Stimulated activated CD4-positive, alpha-beta T cell treated with anti-CD3 and anti-CD28 coated beads, Interleukin-12 subunit alpha, Interleukin-12 subunit beta, amount 100 ng/mL, for 24 hours (primary cell): Measurements from ENCODE around the gene CAMTA1.

Experiments used
- DNase-seq, 2 experiments: peaks; one replicate each; pipeline ENCODE4 v3.0.0-alpha.2; 2020; ENCODE audit warnings: low read depth in 2 of 2

CAMTA1 gene

GRCh38 chr1:7510389-7510931 lies 725.2 kb downstream of the CAMTA1 start:
- no peak for DNase-seq

DNA sequence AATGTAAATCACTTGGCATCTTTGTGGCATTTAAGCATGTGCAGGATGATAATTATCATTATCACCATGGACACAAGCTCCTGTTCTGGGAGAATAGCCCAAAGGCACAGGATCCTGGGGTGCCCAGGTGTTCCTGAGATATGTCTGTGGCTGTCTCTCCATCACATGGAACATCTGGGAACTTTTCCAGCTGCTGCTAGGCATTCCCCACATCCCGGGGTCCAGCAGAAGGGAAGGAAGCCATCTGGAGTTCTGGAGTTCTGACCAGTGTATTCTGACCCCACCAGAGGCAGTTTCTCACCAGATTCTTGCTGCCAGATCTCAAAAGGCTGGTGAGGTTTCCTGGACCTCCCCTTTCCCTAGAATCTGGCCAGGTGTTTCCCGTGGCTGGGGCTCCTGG lies 726.1 kb downstream of the CAMTA1 start:
- DNase-seq: no peak

DNA sequence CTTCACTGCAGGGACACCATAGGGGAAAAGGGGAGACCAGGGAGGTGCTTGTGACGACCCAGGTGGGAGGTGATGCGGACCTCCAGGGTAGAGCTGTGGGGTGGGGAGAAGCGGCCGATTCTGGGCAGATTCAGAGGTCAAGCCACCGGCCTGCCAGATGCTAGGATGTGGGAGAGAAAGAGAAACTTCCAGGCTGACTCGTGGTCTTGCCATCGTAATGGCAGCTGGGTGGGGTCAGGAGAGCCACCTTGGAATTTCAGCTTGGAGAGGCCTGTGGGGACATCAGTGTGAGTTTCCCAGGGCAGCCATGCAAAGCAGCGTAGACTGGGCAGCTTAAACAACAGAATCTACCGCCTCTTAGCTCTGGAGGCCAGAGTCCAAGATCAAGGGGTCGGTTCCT lies 727.8 kb downstream of the CAMTA1 start:
- no peak for DNase-seq

GRCh38 chr1:7515175-7515574 lies 729.9 kb downstream of the CAMTA1 start:
- DNase-seq: no peak

DNA sequence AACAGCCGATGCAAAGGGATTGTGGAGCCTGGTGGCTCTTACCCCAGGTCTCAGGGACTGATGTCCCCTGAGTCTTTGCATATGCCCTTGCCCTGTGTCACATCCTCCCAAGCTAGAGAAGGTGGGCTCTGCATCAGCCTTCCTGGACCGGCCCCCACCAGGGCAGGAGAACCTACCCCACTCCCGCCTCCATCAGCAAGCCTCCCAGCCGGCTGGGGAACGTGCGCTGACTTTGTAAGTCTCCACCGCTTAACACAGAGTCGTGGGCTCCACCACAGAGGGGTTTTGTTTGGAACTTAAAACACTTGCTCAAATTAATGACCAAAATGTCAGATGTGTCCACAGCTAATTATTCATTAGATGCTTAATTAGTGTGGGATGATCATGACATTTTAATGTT lies 730.6 kb downstream of the CAMTA1 start:
- DNase-seq: no peak

DNA sequence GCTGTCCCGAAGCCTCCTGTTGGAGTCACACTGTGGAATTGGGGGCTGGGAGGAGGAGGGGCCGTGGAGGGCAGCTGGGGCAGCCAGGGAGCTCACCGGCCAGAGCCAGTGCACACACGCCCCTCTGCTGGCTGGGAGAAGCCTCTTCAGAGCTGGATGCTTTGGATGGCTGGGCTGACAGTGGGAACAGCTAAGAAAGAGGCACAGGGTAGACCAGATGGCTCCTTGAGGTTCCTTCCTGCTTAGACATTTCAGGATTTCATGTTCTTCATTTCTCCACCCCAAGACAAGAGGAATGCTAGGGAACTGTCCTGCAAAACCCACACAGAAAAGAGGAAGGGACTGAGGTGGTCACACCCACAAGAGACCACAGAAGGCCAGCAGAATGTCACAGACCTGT lies 731.1 kb downstream of the CAMTA1 start:
- no peak for DNase-seq

DNA sequence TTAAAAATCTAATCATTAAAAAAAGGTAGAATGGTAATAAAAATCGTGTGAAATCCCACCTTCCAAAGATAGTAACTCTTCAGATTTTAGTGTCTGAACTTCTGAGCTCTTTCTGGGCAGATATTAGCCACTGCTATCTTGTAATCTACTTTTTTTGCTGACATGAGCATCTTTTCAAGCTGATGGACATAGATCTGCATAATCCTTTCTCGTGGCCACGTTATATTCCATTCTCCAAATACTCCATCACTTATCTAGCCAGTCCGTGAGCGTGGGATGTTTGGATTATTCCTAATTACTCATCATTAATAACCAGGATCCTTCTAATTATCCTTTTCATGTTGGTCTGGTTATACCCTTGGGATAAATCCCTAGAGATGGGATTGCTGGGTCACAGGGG lies 731.7 kb downstream of the CAMTA1 start:
- DNase-seq: no peak

DNA sequence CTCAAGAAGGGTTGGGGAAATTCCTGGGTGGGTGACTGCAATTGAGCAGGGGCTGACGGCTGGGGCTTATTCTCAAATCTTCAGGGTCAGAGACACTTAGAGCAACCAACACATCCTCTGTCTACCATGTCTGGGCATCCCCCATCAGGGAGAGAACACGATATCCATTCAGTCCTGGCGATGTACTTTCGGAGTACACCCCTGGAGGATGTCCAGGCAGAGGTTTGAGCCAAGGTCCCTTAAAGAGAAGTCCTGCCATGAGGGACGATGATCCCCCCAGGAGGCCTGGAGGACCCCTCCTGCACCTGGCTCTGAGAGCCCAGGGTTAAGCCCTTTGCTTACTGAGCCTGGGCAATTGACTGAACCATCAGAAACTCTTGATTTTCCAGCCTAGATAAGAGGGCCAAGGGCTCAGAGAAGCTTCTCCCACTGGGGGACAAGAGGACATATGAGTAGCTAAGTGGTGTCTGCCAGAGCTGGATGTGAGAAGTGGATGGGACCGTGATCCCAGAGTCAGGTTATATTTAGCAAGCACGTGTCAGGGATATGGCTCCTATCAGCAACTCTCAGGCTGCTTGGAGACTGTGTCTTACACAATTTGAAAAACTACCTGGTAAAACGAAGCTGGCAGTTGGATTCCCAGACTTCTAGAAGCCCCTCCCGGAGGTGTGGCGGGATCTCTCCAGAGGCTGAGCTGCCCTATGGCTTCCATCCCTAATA lies 732.5 kb downstream of the CAMTA1 start:
- DNase-seq: no peak

DNA sequence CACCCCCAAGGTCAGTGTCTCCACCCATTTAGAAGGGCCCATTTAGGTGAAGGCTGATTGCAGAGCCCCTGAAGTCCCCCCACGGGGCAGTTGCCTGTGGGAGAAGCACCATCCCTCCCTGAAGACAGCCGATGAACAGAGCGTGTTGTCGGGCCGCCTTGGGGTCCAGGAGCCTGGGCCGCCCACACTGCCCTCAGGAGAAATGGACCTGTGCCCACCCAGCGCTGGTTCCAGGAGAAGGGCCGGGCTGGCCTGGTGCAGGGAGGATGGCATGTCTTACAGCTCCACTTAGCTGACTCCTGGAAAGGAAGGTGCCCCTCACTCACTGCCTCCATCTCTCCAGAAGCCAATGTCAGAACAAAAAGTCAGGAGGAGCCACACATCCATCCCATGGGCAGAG lies 733.2 kb downstream of the CAMTA1 start:
- no peak for DNase-seq

GRCh38 chr1:7519181-7519860 lies 734.1 kb downstream of the CAMTA1 start:
- DNase-seq: no peak

GRCh38 chr1:7519861-7520395 lies 734.7 kb downstream of the CAMTA1 start:
- no peak for DNase-seq

DNA sequence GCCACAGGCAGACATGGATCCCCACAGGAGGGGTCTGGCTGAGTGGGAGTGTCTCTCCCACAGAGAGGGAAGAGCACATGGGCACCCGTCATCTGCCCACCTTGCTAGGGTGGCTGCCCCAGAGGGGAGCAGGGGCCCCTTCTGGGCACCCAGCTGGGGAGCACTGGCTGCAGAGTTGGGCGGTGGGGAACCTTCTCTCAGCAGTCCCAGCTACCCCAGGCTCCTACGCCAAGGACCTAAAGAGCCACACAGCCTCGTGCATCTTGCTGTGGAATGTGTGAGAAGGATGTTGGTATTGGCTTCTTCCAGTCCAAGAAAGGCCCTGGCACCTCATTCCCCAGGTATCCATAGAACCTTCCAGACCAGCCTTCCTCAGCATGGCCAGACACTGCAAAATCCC lies 735.2 kb downstream of the CAMTA1 start:
- no peak for DNase-seq

DNA sequence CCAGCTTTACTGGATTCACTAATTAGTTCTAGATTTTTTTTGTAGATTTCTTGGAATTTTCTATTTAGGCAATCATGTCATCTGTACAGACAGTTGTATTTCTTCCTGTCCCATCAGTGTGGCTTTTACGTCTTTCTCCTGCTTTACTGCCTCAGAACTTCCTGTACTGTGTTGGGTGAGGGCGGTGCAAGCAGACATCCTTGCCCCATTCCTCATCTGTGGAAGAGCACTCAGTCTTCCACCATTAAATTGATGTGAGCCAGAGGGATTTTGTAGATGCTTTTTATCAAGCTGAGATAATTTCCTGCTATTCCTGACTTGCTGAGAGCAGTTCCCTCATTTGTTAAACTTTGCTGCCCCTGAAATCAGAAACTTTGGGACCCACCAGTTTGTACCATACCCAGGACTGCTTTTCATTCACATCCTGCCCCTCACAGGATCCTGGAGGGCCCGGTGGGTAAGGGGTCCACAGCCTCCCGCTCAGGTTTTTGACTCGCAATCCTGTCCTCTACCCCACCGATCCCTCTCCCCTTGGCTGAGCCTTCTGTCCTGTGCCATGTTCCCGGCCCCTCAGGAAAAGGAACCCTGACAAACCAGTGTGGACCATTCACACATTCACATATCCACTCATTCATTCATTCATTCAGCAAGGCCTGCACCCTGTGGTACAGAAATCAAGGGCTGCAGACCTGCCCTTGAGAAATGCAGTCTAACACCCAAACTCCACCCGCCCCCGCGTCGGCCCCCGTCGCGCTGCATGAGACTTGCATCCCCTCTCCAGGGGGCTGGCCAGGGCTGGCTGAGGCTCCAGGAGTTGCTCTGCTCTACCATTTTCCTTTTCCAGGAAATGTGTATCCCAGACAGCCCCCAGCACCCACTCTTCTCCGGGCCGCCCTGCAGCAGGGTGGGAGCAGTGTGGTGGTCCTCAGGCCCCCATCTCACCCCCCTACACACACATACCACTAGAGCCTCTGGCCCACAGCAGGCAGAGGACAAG lies 739.4 kb downstream of the CAMTA1 start:
- DNase-seq: no peak

DNA sequence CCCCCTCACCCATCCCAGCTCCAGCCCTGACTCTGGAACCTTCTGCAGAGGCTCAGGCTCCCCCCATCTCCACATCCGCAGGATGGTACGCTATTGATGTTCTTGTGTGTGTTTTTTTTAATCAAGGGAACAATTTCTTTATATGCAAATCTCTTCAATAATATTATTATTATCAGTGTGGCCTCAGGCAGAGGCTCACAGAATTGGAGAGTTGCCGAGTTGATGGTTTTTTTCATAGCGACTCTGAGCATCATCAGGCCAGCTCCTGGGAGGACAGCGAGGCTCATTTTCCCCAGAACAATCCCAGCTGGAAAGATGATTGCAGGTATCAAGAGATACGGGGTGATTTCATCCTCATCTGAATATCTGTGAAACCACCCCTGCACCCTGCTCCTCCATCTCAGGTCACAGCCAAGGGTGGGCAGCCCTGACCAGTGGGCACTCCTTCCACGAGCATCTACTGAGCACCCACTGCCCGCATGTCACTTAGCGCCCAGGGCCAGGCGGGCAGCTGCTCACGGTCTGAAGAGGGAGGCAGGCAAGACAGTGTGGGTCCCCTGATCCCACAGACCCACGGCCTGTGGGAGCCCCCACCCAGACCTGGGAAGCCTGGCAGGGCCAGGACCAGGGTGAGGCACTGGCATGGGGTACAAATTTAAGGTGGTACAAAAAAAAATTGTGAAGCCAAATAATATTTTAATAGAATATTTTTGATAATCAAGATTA lies 740.2 kb downstream of the CAMTA1 start:
- no peak for DNase-seq

DNA sequence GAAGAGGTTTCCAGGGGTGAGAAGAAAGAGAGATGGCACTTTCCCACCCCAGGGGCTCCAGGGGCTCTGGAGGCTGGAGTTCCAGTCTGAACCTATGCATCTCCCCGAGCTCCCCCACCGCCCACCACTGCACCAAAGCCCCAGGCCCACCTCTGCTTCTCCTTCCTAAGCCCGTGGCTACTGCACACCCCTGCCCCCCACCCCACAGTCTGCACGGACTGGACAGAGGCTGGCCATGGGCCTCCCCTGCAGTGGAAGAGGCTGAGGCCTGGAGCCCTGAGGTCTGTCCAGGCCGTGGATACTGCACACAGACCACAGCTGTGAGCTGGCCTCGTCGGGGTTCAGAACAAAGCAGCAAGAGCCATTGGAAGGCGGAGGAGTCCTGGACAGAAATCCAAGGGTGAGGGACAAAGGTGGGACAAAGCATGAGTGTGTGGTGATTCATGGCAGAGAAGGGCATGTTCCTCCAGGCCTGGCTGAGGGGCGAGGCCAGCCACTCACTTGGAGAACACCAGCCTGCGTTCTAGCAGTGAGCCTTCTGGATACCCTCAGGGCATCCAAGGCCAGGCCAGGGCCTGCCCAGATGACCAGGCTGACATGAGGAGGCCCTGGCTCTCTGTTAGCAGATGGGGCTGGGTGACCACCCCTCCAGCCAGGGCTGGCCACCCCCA lies 741.1 kb downstream of the CAMTA1 start:
- DNase-seq: no peak

GRCh38 chr1:7526867-7527732 lies 741.8 kb downstream of the CAMTA1 start:
- no peak for DNase-seq

- DNase-seq: no peak
Measured at GRCh38 chr1:7527733-7528045, 742.4 kb downstream of the CAMTA1 start.

DNA sequence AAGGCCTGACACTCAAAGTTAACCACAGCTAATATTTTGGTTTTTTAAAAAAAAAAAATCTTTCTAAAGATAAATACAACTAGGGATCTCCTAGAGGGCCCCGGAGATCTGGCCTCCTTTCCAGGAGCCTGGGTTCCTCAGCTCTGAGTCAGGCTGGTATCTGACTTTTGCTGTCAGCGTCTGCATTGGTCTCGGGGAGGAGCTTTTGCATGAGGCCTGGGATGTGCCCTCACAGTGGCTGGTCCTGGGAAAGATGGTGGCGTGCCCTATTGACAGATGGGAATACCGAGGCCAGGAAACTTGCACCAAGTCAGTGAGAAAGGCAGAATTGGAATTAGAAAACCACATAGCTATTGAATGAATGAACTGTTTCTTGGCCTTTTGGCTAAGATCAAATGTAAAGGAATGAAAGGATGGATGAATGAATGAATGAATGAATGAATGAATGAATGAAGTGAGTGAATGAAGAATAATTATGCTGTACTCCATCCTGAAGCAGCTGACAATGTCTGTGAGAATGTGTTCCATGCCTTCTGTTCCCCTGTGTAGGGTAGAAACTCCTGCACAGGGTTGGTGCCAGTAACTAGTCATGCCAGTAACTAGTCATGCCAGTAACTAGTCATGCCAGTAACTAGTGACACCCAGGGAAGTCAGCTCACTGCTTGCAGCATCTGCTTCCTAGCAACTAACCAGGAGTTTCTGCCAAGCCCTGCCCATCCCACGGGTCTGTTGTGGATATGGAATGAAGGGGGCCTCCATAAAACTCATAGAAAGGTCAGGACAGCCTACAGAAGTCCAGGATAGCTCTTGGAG lies 743.3 kb downstream of the CAMTA1 start:
- DNase-seq: no peak

GRCh38 chr1:7529917-7530316 lies 744.7 kb downstream of the CAMTA1 start:
- DNase-seq: no peak
